K562 (cell line): Measurements from ENCODE around the gene ZMIZ1. TPM values are rescaled to one million over a fixed set of nuclear protein-coding genes. Genes with fewer than 3 reads are reported as not detected.

Experiments
- CEBPZ ChIP-seq: fragments of 150-350 bp; IDR thresholded peaks from 2 replicates; pipeline ENCODE4 v1.6.1; 2014; ENCODE audit warnings: low read depth, mild to moderate bottlenecking, low read length, borderline replicate concordance
- DDX20 ChIP-seq: fragments of 450-650 bp; IDR thresholded peaks from 2 replicates; pipeline ENCODE4 v1.6.1; 2016; ENCODE audit warnings: missing genetic modification characterization, low read depth, mild to moderate bottlenecking, missing compliant biosample characterization, moderate library complexity
- E4F1 ChIP-seq: fragments of 250-450 bp; sonication (Bioruptor Pico); IDR thresholded peaks from 2 replicates; pipeline ENCODE4 v1.5.0; 2021; ENCODE audit warnings: mild to moderate bottlenecking, borderline replicate concordance
- HDAC6 ChIP-seq: IDR thresholded peaks from 2 replicates; pipeline ENCODE4 v1.6.1; 2012; ENCODE audit warnings: low read depth, mild to moderate bottlenecking, control low read depth, inconsistent platforms, low read length, moderate library complexity
- MYNN ChIP-seq, 2 experiments: sonication (generic); formaldehyde crosslinking in 1 of 2; IDR thresholded peaks; 2 replicates each; pipeline versions ENCODE4 v1.5.0 to v1.6.1; 2016 to 2020; ENCODE audit warnings: antibody characterized with exemption in 1 of 2, missing genetic modification reagents in 1 of 2
- ZBTB8A ChIP-seq: fragments of 450-650 bp; IDR thresholded peaks from 2 replicates; pipeline ENCODE4 v1.6.1; 2018; ENCODE audit warnings: mild to moderate bottlenecking, moderate library complexity; ENCODE audit not compliant: partially characterized antibody
- ZNF561 ChIP-seq: fragments of 450-650 bp; formaldehyde crosslinking; conservative IDR thresholded peaks from 2 replicates; pipeline ENCODE4 v1.4.0; 2020; ENCODE audit warnings: mild to moderate bottlenecking, moderate library complexity
- ZNF766 ChIP-seq: fragments of 200-800 bp; sonication (Bioruptor generic); conservative IDR thresholded peaks from 2 replicates; pipeline ENCODE4 v1.6.1; 2016; ENCODE audit warnings: missing genetic modification characterization, missing compliant biosample characterization
- polyA plus RNA-seq, 8 experiments: library from polyadenylated mRNA; depleted of rRNA in 4 of 8; stranded (reverse) in 5 of 8; unstranded in 3 of 8; fragments of >200 nt; fragmentation: Nextera tagmentation in 2 of 8; fragmentation: Illumina TruSeq in 1 of 8; extraction: Ambion mirVana in 2 of 8; extraction: Trizol in 1 of 8; gene quantifications; 2 replicates each; pipeline versions ENCODE4 v1.2.1 to v1.2.3, GENCODE V29; 2011 to 2014; ENCODE audit warnings: inconsistent platforms in 1 of 8, missing spikeins in 1 of 8
- total RNA-seq, 7 experiments: library from RNA; depleted of rRNA in 6 of 7; stranded (reverse); fragments of >200 nt in 6 of 7; fragmentation: Illumina TruSeq in 2 of 7; extraction: Trizol in 2 of 7; gene quantifications; 2 replicates each; pipeline versions ENCODE4 v1.2.1 to v1.2.3, GENCODE V29; 2011 to 2021; ENCODE audit warnings: low replicate concordance in 1 of 7
- TF ChIP-seq, protein P1 (sequence below), 2 experiments: fragments of 450-650 bp; IDR thresholded peaks; 2 replicates each; pipeline ENCODE4 v1.6.1; 2018; ENCODE audit warnings: mild to moderate bottlenecking in 2 of 2, low read depth in 1 of 2; ENCODE audit not compliant: partially characterized antibody in 2 of 2
- TF ChIP-seq, protein P2 (sequence below): sonication (generic); formaldehyde crosslinking; IDR thresholded peaks from 2 replicates; pipeline ENCODE4 v1.8.0; 2022; ENCODE audit warnings: mild to moderate bottlenecking, missing genetic modification reagents
- TF ChIP-seq, protein P3 (sequence below): fragments of 450-650 bp; IDR thresholded peaks from 2 replicates; pipeline ENCODE4 v1.6.1; 2017; ENCODE audit warnings: mild to moderate bottlenecking, moderate library complexity

ZMIZ1 gene
- total and polyA plus RNA-seq, 9 of the 15 experiments (the other 6 are each of a cell fraction or from before 2014, with no cell fraction given): 1.0 to 37.3 (median 4.3) TPM

DNA sequence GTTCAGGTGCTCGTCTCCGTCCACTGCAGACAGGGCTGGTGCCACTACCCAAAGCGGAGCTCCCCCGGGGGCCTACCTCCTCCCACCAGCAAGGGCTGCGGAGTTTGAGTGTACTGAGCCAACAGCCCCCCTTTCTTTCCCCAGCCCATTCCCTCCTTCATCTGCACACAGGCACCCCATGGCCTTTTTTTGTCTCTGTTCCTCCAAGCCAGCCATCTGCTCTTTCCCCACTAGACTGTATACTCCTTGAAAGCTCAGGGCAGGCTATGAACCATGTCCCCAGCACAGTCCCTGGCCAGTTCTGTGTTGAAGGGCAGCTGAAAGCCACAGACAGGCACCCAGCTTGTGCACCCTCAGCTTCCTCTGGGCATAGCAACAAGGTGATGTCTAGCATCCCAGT, 99.4 kb downstream of the ZMIZ1 start (continued):
- TF ChIP-seq CEBPZ (no peak), MYNN (IDR thresholded peaks at IDR 0.05) (no peak), MYNN (CRISPR knock-in tag; IDR thresholded peaks at IDR 0.05) (no peak), DDX20 (tag) (no peak), E4F1 (CRISPR knock-in tag) (no peak), ZNF766 (CRISPR knock-in tag) (no peak), ZNF561 (CRISPR knock-in tag) (no peak), ZBTB8A (no peak), HDAC6 (no peak)
- TF ChIP-seq, protein P1, sequence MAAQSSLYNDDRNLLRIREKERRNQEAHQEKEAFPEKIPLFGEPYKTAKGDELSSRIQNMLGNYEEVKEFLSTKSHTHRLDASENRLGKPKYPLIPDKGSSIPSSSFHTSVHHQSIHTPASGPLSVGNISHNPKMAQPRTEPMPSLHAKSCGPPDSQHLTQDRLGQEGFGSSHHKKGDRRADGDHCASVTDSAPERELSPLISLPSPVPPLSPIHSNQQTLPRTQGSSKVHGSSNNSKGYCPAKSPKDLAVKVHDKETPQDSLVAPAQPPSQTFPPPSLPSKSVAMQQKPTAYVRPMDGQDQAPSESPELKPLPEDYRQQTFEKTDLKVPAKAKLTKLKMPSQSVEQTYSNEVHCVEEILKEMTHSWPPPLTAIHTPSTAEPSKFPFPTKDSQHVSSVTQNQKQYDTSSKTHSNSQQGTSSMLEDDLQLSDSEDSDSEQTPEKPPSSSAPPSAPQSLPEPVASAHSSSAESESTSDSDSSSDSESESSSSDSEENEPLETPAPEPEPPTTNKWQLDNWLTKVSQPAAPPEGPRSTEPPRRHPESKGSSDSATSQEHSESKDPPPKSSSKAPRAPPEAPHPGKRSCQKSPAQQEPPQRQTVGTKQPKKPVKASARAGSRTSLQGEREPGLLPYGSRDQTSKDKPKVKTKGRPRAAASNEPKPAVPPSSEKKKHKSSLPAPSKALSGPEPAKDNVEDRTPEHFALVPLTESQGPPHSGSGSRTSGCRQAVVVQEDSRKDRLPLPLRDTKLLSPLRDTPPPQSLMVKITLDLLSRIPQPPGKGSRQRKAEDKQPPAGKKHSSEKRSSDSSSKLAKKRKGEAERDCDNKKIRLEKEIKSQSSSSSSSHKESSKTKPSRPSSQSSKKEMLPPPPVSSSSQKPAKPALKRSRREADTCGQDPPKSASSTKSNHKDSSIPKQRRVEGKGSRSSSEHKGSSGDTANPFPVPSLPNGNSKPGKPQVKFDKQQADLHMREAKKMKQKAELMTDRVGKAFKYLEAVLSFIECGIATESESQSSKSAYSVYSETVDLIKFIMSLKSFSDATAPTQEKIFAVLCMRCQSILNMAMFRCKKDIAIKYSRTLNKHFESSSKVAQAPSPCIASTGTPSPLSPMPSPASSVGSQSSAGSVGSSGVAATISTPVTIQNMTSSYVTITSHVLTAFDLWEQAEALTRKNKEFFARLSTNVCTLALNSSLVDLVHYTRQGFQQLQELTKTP (IDR thresholded peaks at IDR 0.05; ENCODE audit: low read depth in 1 of 2, partially characterized antibody in 2 of 2): no peak
- TF ChIP-seq, protein P2, sequence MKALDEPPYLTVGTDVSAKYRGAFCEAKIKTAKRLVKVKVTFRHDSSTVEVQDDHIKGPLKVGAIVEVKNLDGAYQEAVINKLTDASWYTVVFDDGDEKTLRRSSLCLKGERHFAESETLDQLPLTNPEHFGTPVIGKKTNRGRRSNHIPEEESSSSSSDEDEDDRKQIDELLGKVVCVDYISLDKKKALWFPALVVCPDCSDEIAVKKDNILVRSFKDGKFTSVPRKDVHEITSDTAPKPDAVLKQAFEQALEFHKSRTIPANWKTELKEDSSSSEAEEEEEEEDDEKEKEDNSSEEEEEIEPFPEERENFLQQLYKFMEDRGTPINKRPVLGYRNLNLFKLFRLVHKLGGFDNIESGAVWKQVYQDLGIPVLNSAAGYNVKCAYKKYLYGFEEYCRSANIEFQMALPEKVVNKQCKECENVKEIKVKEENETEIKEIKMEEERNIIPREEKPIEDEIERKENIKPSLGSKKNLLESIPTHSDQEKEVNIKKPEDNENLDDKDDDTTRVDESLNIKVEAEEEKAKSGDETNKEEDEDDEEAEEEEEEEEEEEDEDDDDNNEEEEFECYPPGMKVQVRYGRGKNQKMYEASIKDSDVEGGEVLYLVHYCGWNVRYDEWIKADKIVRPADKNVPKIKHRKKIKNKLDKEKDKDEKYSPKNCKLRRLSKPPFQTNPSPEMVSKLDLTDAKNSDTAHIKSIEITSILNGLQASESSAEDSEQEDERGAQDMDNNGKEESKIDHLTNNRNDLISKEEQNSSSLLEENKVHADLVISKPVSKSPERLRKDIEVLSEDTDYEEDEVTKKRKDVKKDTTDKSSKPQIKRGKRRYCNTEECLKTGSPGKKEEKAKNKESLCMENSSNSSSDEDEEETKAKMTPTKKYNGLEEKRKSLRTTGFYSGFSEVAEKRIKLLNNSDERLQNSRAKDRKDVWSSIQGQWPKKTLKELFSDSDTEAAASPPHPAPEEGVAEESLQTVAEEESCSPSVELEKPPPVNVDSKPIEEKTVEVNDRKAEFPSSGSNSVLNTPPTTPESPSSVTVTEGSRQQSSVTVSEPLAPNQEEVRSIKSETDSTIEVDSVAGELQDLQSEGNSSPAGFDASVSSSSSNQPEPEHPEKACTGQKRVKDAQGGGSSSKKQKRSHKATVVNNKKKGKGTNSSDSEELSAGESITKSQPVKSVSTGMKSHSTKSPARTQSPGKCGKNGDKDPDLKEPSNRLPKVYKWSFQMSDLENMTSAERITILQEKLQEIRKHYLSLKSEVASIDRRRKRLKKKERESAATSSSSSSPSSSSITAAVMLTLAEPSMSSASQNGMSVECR (CRISPR knock-in tag): no peak
- TF ChIP-seq, protein P3, sequence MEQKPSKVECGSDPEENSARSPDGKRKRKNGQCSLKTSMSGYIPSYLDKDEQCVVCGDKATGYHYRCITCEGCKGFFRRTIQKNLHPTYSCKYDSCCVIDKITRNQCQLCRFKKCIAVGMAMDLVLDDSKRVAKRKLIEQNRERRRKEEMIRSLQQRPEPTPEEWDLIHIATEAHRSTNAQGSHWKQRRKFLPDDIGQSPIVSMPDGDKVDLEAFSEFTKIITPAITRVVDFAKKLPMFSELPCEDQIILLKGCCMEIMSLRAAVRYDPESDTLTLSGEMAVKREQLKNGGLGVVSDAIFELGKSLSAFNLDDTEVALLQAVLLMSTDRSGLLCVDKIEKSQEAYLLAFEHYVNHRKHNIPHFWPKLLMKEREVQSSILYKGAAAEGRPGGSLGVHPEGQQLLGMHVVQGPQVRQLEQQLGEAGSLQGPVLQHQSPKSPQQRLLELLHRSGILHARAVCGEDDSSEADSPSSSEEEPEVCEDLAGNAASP: no peak
